Epithelial cell of alveolus of lung (primary cell): Measurements from ENCODE around the gene ZNF773. TPM values are rescaled to one million over a fixed set of nuclear protein-coding genes. Genes with fewer than 3 reads are reported as not detected.

Experiments
- total RNA-seq: library from RNA; depleted of rRNA; stranded (reverse); fragments of >200 nt; gene quantifications from 2 replicates; pipeline ENCODE4 v1.2.1, GENCODE V29; 2015

The ZNF773 gene
- 8.0 and 42.8 TPM in 2 replicates for total RNA-seq

DNA sequence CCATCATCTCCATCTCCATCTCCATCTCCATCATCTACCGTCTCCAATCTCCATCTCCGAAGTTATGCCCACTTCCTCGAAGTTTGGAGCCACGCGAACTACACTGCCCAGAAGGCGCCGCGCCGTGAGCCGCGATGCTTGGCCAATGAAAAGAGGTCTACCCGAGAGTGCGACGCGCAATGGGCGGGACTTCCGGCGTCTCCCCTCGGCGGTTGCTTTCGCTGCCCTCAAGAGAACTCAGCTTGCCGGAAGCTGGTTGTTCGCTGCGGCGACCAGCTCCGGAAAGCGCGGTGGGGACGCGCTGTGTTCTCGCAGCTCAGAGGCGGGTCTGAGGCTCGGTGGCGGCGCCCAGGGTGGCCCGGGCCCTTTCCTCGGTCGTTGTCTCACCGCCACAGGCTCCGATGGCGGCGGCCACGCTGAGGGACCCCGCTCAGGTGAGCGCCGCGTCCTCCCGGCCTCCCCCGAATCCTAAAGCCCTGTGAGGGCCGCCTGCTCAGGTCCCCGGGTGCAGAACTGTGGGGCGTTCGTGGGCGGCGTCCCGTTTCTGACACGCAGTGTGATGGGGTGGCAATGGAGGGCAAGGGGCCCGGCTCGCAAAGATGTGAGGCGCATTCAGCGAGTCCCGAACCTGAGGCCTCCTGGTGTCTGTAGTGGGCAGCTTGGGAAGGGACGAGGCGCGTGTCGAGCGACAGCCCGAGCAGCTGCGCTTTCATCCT lies at the start of gene ZNF773:
TSS of gene ZNF773 (plus strand) at position 259 of the 716 bp plus-strand sequence. CDS start at position 402, 143 bp downstream.

DNA sequence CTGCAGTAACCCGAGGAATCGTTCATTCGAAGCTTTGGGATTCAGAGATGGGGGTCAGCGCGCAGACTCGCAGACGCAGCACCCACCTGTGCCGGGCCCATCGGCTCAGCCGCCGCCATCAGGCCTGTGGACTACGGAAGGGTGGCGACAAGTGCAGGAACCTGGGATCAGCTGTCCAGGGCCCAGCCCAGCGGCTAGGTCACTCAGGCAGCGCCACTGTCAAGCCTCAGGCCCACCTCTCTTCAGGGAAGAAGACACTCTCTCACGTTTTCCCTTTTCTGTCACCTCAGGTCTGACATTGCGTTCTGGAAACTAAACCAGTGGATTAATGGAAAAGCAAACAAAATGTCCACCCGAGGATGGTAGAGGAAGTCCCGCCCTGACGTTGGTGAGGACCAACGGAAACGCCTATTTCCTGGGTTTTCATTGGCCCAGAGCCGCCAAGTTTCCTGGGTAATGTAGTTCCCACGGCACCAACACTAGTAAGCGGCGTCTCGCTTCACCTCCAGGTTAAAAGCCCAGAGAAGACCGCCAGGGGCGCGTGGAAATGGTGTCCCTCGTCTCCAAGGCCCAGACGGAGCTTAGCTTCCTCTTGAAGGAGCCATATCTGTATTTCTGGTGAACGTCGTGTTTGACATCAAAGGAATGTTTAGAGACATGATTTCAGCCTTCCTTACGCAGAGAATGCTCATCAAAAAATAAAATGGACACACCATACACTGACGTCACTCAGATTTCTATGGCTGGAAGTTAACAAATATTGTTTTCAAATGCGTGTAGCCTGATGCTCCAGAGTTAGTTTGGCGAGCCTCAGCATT lies 22.3 kb upstream of the ZNF773 start, which contains the start of gene ZNF772:
TSS of gene ZNF772 (minus strand) at position 376 of the 818 bp plus-strand sequence. CDS start at position 119, 257 bp downstream.

GRCh38 chr19:57487477-57488298 lies 12.1 kb upstream of the ZNF773 start, which contains the start of gene ZNF419:
Gene ZNF419 (plus strand): TSS chr19:57487750. CDS start chr19:57487951, 201 bp downstream.

DNA sequence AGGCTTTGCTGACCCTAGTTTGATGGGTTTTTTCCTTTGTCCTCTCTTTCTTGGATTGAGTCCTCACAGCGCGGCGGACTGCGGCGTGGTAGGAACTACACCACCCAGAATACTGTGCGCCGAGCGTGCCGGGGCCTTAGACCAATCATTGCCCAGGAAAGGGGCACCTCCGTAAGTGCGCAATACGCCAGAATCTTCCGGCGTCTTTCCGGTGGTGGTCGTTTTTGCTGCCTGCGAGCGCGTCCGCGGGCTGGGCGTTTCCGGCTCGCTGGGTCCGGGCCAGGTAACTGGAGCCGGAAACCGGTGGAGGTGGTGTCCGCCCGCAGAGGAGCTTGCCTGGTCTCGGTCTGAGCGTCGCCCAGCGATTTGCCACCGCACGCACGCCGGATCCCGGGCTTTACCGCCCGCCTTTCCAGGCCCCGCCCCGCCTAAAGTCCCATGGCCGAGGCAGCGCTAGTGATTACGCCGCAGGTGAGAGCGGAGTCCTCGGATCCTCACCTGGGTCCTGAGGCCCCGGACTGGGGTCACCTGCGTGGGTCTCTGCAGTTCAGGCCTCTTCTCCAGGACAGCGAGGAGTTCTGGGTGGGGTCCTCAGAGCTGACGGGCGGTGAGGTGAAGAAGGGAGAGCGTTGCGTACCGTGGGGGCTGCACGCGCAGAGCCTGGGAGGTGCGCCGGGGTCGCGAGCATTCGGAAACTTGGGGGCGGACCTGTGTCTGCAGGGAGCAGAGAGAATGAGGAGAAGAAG lies 27.6 kb downstream of the ZNF773 start, which contains the start of gene ZNF549:
TSS of gene ZNF549 (plus strand) at position 221 of the 746 bp plus-strand sequence. CDS start at position 439, 218 bp downstream.

Other genes starting within 250 kb of the ZNF773 start
- 29.3 and 55.3 TPM in 2 replicates for gene ZNF460, start 219.5 kb upstream of the ZNF773 start, total RNA-seq
- gene ZNF543, start 179.5 kb upstream of the ZNF773 start, total RNA-seq: 5.3 and 8.2 TPM in 2 replicates
- 4.9 and 13.0 TPM in 2 replicates for gene ZNF304, start 148.7 kb upstream of the ZNF773 start, total RNA-seq
- gene TRAPPC2B, start 136.4 kb upstream of the ZNF773 start, total RNA-seq: 18.5 and 37.4 TPM in 2 replicates
- gene ZNF547, start 136.4 kb upstream of the ZNF773 start, total RNA-seq: 0.78 and 3.0 TPM in 2 replicates
- 6.1 and 9.8 TPM in 2 replicates for gene ZNF548, start 110.1 kb upstream of the ZNF773 start, total RNA-seq
- 3.2 and 9.5 TPM in 2 replicates for gene ZNF17, start 88.8 kb upstream of the ZNF773 start, total RNA-seq
- 6.9 and 7.2 TPM in 2 replicates for gene ZNF749, start 64.6 kb upstream of the ZNF773 start, total RNA-seq
- 0.13 and 1.9 TPM in 2 replicates for gene VN1R1, start 42.8 kb upstream of the ZNF773 start, total RNA-seq
- 9.1 and 11.4 TPM in 2 replicates for gene ZNF772, start 22.4 kb upstream of the ZNF773 start, total RNA-seq
- 14.4 and 14.5 TPM in 2 replicates for gene ZNF419, start 12.2 kb upstream of the ZNF773 start, total RNA-seq
- 3.7 and 4.1 TPM in 2 replicates for gene ZNF549, start 27.4 kb downstream of the ZNF773 start, total RNA-seq
- 4.0 and 8.1 TPM in 2 replicates for gene ZNF550, start 59.9 kb downstream of the ZNF773 start, total RNA-seq
- 3.9 and 5.4 TPM in 2 replicates for gene ZNF416, start 79.0 kb downstream of the ZNF773 start, total RNA-seq
- gene ZIK1, start 84.2 kb downstream of the ZNF773 start, total RNA-seq: 7.1 and 9.8 TPM in 2 replicates
- gene ZNF530, start 99.9 kb downstream of the ZNF773 start, total RNA-seq: 1.8 and 4.3 TPM in 2 replicates
- 16.9 and 32.7 TPM in 2 replicates for gene ZNF134, start 114.3 kb downstream of the ZNF773 start, total RNA-seq
- 6.7 and 11.2 TPM in 2 replicates for gene ZNF211, start 133.2 kb downstream of the ZNF773 start, total RNA-seq
- gene ZSCAN4, start 169.0 kb downstream of the ZNF773 start, total RNA-seq: not detected in 2 replicates
- gene ZNF551, start 182.0 kb downstream of the ZNF773 start, total RNA-seq: 8.3 and 18.8 TPM in 2 replicates
- gene ZNF154, start 209.3 kb downstream of the ZNF773 start, total RNA-seq: 1.3 and 9.0 TPM in 2 replicates
- gene ZNF671, start 227.7 kb downstream of the ZNF773 start, total RNA-seq: 5.3 and 29.5 TPM in 2 replicates
- 7.6 and 22.8 TPM in 2 replicates for gene ZNF776, start 246.9 kb downstream of the ZNF773 start, total RNA-seq